ENCODE results near the gene HOXA7.

The HOXA7 gene

GRCh38 chr7:27156508-27156898 lies at the start of gene HOXA7:
Gene HOXA7, minus strand, starts transcription at chr7:27156675. Its CDS starts 130 bp downstream, at chr7:27156545.
- no peak for DNase-seq

- peak; percentile 52 for DNase-seq
Measured at GRCh38 chr7:27205325-27206280, 49.1 kb upstream of the HOXA7 start.

GRCh38 chr7:27204851-27205322 lies 48.4 kb upstream of the HOXA7 start:
- peak; percentile 59 for DNase-seq

- peak; percentile 53 for DNase-seq
Measured at GRCh38 chr7:27203964-27204594, 47.6 kb upstream of the HOXA7 start.

- DNase-seq, result peak; percentile 50
Measured at GRCh38 chr7:27203365-27203953, 47.0 kb upstream of the HOXA7 start.

- no peak for DNase-seq
Measured at GRCh38 chr7:27202862-27203134, 46.3 kb upstream of the HOXA7 start.

GRCh38 chr7:27202018-27202861 lies 45.8 kb upstream of the HOXA7 start:
- DNase-seq, result peak; percentile 56

GRCh38 chr7:27201580-27202017 lies 45.1 kb upstream of the HOXA7 start:
- DNase-seq, result no peak

- DNase-seq, result peak; percentile 58
Measured at GRCh38 chr7:27200761-27201579, 44.5 kb upstream of the HOXA7 start.

- peak; percentile 67 for DNase-seq
Measured at GRCh38 chr7:27199849-27200760, 43.6 kb upstream of the HOXA7 start, which contains the start of gene HOXA13. Gene HOXA13, minus strand, starts transcription at chr7:27200091. Its CDS starts 14 bp downstream, at chr7:27200077.

- peak; percentile 65 for DNase-seq
Measured at GRCh38 chr7:27198871-27199801, 42.7 kb upstream of the HOXA7 start.

- peak; percentile 59 for DNase-seq
Measured at GRCh38 chr7:27198138-27198841, 41.8 kb upstream of the HOXA7 start.

- no peak for DNase-seq
Measured at GRCh38 chr7:27197137-27198042, 40.9 kb upstream of the HOXA7 start.

- peak; percentile 93 for DNase-seq
Measured at GRCh38 chr7:27196287-27196767, 39.9 kb upstream of the HOXA7 start.

- DNase-seq, result peak; percentile 33
Measured at GRCh38 chr7:27194686-27195379, 38.4 kb upstream of the HOXA7 start.

- no peak for DNase-seq
Measured at GRCh38 chr7:27194002-27194352, 37.5 kb upstream of the HOXA7 start.

All from activated CD8-positive, alpha-beta memory T cell treated with anti-CD3 and anti-CD28 coated beads for 24 hours (primary cell).